ENCODE data around the gene RPA3.

RPA3 gene

DNA sequence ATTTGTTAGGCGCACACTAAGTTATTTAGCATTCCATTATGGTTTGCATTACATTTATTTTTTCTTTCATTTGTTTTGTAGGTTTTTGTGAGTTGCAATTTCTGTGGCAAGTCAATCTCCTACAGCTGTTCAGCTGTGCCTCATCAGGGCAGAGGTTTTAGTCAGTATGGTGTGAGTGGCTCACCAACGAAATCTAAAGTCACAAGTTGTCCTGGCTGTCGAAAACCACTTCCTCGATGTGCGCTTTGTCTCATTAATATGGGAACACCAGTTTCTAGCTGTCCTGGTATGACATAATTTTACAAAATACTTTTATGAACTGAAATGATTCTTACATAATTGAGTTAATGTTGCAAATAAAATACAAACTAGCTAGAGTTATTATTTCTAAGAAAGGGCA is 122.2 kb downstream of the RPA3 start:
- no peak overlapping the region for H3K27ac ChIP-seq (ENCODE audit: low read depth, low read length, poor library complexity, severe bottlenecking)
- H3K9me2 ChIP-seq (ENCODE audit: low read depth, low read length): no peaks in the 10 kb centered on the region
- no peak overlapping the region for H3K9ac ChIP-seq (ENCODE audit: low read length)
- peaks cover 10% of the 10 kb centered on the region; the same call in 1 of the 2 replicates for H3F3A ChIP-seq (ENCODE audit: insufficient read depth, low read length)
- no peak overlapping the region for H3K4me3 ChIP-seq (ENCODE audit: low read depth, low read length, poor library complexity, severe bottlenecking)
- no peaks in the 10 kb centered on the region for H3K4me1 ChIP-seq (ENCODE audit: insufficient read depth, low read length, severe bottlenecking)
- H3K79me2 ChIP-seq (ENCODE audit: insufficient read depth, low read length): no peaks in the 10 kb centered on the region
- H4K20me1 ChIP-seq (ENCODE audit: insufficient read depth, low read length): no peaks in the 10 kb centered on the region
- H3K27me3 ChIP-seq (ENCODE audit: insufficient read depth, low read length): no peaks in the 10 kb centered on the region
- no peak overlapping the region for H2AFZ ChIP-seq (ENCODE audit: low read length)
- H3K4me2 ChIP-seq (ENCODE audit: low read length): no peak overlapping the region
- H3K9me3 ChIP-seq (ENCODE audit: low read length): 0 out of 2 replicates have a peak, but pooled peaks cover 3% of the 10 kb centered on the region
- peaks cover 39% of the 10 kb centered on the region for H3K36me3 ChIP-seq (ENCODE audit: insufficient read depth, low read length)
- TF ChIP-seq EZH2 (IDR thresholded peaks at IDR 0.05; ENCODE audit: borderline replicate concordance, low read length): no peak
- TF ChIP-seq, protein P1, sequence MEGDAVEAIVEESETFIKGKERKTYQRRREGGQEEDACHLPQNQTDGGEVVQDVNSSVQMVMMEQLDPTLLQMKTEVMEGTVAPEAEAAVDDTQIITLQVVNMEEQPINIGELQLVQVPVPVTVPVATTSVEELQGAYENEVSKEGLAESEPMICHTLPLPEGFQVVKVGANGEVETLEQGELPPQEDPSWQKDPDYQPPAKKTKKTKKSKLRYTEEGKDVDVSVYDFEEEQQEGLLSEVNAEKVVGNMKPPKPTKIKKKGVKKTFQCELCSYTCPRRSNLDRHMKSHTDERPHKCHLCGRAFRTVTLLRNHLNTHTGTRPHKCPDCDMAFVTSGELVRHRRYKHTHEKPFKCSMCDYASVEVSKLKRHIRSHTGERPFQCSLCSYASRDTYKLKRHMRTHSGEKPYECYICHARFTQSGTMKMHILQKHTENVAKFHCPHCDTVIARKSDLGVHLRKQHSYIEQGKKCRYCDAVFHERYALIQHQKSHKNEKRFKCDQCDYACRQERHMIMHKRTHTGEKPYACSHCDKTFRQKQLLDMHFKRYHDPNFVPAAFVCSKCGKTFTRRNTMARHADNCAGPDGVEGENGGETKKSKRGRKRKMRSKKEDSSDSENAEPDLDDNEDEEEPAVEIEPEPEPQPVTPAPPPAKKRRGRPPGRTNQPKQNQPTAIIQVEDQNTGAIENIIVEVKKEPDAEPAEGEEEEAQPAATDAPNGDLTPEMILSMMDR (IDR thresholded peaks at IDR 0.05; ENCODE audit: low read length): no peak

DNA sequence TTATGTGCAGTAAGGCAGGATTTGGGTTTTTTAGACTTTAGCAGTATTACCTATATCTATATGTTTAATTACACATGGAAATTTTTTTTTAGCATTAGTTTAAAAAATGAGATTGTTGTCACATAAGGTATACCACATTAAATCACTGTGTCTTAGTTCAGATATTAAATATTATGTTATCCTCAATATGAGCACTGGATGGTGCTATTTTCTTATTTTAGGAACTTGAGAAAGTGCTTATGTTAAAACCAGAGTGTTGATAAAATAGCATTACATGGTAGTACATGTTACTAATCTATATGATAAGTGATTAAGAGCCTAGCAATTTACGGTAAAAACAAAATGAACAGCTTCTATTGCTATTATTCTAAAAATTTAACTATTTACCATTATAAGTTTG is 123.0 kb downstream of the RPA3 start:
- Histone ChIP-seq H4K20me1 (ENCODE audit: insufficient read depth, low read length) (no peaks in the 10 kb centered on the region), H3K36me3 (ENCODE audit: insufficient read depth, low read length) (peaks cover 43% of the 10 kb centered on the region), H3F3A (ENCODE audit: insufficient read depth, low read length) (peaks cover 10% of the 10 kb centered on the region; the same call in 1 of the 2 replicates), H2AFZ (ENCODE audit: low read length) (no peak overlapping the region), H3K4me2 (ENCODE audit: low read length) (no peak overlapping the region), H3K9me2 (ENCODE audit: low read depth, low read length) (no peaks in the 10 kb centered on the region), H3K27me3 (ENCODE audit: insufficient read depth, low read length) (no peaks in the 10 kb centered on the region), H3K4me1 (ENCODE audit: insufficient read depth, low read length, severe bottlenecking) (no peaks in the 10 kb centered on the region), H3K9me3 (ENCODE audit: low read length) (0 out of 2 replicates have a peak, but pooled peaks cover 3% of the 10 kb centered on the region), H3K27ac (ENCODE audit: low read depth, low read length, poor library complexity, severe bottlenecking) (no peak overlapping the region), H3K79me2 (ENCODE audit: insufficient read depth, low read length) (no peaks in the 10 kb centered on the region), H3K9ac (ENCODE audit: low read length) (no peak overlapping the region), H3K4me3 (ENCODE audit: low read depth, low read length, poor library complexity, severe bottlenecking) (no peak overlapping the region)
- TF ChIP-seq, protein P1 (IDR thresholded peaks at IDR 0.05; ENCODE audit: low read length): peak; percentile 61
- TF ChIP-seq EZH2 (IDR thresholded peaks at IDR 0.05; ENCODE audit: borderline replicate concordance, low read length): no peak

Data from OCI-LY1 (cell line).